ENCODE data around the gene UBAP1. TPM values are rescaled to one million over a fixed set of nuclear protein-coding genes. Genes with fewer than 3 reads are reported as not detected.

UBAP1 gene
- total RNA-seq, 1 experiment from 2014 or later = 30.8 TPM

DNA sequence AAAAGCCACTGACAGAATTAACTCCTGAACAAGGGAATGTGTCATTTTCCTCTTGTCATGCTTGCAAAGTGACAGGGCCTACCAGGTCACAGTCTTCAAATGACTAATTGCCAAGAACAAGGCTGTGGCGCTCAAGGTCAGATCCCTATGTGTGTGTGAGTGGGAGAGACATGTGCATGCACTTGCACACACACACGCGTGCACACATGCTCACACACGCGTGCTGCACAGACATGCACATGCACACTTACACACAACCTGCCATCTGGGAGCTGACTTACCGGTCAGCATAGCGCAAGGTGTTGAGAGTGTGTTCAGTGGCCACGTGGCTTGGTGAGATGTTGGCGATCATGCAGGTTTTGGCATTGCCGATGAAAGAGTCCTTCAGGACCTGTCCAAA, 80.5 kb downstream of the UBAP1 start:
- no peaks in the 10 kb centered on the region for H3K27me3 ChIP-seq (ENCODE audit: insufficient read depth, low read length)
- BruUV-seq (replicated peaks) = no TSS peak
- no peak overlapping the region for H3K4me2 ChIP-seq (ENCODE audit: low read length)
- H3K27ac ChIP-seq (ENCODE audit: low read depth, low read length) = no peak overlapping the region
- ATAC-seq (no peak), DNase-seq (ENCODE audit: low read depth, low spot score) (no peak)
- no peak overlapping the region for H3K4me3 ChIP-seq (replicated peaks in 1 of 2; ENCODE audit: low read depth in 1 of 2, low read length in 2 of 2)
- H3K36me3 ChIP-seq (ENCODE audit: control insufficient read depth in 1 of 2, insufficient read depth in 2 of 2, low read length in 2 of 2) = peaks cover 5 to 12% of the 10 kb centered on the region in 2 experiments; a peak in 2 of 4 replicates
- intact Hi-C loops (cut with micrococcal nuclease) = loop anchor here (5.0 to 10.0 kb wide), 2 partner anchors 118 to 345 kb away; partner anchors contain the start of gene MYORG
- ChIA-PET POLR2A (no interaction called here), RAD21 (ENCODE audit: low non-redundant PET in 1 of 2, low total read pairs in 2 of 2, uncharacterized antibody in 2 of 2, unreplicated experiment in 2 of 2) (no interaction called here), CTCF (no interaction called here)
- H3K9me2 ChIP-seq (ENCODE audit: insufficient read depth) = no peaks in the 10 kb centered on the region
- H3K79me2 ChIP-seq (ENCODE audit: insufficient read depth, low read length) = no peaks in the 10 kb centered on the region
- no peaks in the 10 kb centered on the region for H4K20me1 ChIP-seq (ENCODE audit: insufficient read depth)
- no peaks in the 10 kb centered on the region for H3K9me3 ChIP-seq (ENCODE audit: control insufficient read depth in 1 of 2, insufficient read depth in 1 of 2, low read depth in 1 of 2, low read length in 2 of 2)
- no peak overlapping the region for H3K9ac ChIP-seq (ENCODE audit: low read length)
- H3K4me1 ChIP-seq (ENCODE audit: control insufficient read depth in 1 of 2, insufficient read depth in 2 of 2, low read length in 2 of 2) = peaks cover 0 to 14% of the 10 kb centered on the region in 2 experiments; a peak in 2 of 4 replicates
- H2AFZ ChIP-seq (ENCODE audit: low read depth, low read length, poor library complexity, severe bottlenecking) = no peak overlapping the region
- TF ChIP-seq SP1 (IDR thresholded peaks at IDR 0.05; ENCODE audit: low read depth) (no peak), CEBPB (IDR thresholded peaks at IDR 0.05; ENCODE audit: low read depth) (no peak), RAD21 (IDR thresholded peaks at IDR 0.05; ENCODE audit: low read depth) (no peak), EZH2phosphoT487 (IDR thresholded peaks at IDR 0.05; ENCODE audit: borderline replicate concordance) (no peak), TCF7L2 (IDR thresholded peaks at IDR 0.05; ENCODE audit: borderline replicate concordance, extremely low read depth, insufficient read depth, insufficient read length) (no peak), EGR1 (IDR thresholded peaks at IDR 0.05; ENCODE audit: low read depth) (no peak), ZNF274 (IDR thresholded peaks at IDR 0.05; ENCODE audit: low read depth, low read length) (no peak), EZH2 (IDR thresholded peaks at IDR 0.05) (no peak)
- TF ChIP-seq, protein P1, sequence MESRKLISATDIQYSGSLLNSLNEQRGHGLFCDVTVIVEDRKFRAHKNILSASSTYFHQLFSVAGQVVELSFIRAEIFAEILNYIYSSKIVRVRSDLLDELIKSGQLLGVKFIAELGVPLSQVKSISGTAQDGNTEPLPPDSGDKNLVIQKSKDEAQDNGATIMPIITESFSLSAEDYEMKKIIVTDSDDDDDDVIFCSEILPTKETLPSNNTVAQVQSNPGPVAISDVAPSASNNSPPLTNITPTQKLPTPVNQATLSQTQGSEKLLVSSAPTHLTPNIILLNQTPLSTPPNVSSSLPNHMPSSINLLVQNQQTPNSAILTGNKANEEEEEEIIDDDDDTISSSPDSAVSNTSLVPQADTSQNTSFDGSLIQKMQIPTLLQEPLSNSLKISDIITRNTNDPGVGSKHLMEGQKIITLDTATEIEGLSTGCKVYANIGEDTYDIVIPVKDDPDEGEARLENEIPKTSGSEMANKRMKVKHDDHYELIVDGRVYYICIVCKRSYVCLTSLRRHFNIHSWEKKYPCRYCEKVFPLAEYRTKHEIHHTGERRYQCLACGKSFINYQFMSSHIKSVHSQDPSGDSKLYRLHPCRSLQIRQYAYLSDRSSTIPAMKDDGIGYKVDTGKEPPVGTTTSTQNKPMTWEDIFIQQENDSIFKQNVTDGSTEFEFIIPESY (IDR thresholded peaks at IDR 0.05; ENCODE audit: extremely low read depth, insufficient replicate concordance, low read length) = no peak
- TF ChIP-seq, protein P2, sequence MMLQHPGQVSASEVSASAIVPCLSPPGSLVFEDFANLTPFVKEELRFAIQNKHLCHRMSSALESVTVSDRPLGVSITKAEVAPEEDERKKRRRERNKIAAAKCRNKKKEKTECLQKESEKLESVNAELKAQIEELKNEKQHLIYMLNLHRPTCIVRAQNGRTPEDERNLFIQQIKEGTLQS (IDR thresholded peaks at IDR 0.05) = no peak
- TF ChIP-seq, protein P3, sequence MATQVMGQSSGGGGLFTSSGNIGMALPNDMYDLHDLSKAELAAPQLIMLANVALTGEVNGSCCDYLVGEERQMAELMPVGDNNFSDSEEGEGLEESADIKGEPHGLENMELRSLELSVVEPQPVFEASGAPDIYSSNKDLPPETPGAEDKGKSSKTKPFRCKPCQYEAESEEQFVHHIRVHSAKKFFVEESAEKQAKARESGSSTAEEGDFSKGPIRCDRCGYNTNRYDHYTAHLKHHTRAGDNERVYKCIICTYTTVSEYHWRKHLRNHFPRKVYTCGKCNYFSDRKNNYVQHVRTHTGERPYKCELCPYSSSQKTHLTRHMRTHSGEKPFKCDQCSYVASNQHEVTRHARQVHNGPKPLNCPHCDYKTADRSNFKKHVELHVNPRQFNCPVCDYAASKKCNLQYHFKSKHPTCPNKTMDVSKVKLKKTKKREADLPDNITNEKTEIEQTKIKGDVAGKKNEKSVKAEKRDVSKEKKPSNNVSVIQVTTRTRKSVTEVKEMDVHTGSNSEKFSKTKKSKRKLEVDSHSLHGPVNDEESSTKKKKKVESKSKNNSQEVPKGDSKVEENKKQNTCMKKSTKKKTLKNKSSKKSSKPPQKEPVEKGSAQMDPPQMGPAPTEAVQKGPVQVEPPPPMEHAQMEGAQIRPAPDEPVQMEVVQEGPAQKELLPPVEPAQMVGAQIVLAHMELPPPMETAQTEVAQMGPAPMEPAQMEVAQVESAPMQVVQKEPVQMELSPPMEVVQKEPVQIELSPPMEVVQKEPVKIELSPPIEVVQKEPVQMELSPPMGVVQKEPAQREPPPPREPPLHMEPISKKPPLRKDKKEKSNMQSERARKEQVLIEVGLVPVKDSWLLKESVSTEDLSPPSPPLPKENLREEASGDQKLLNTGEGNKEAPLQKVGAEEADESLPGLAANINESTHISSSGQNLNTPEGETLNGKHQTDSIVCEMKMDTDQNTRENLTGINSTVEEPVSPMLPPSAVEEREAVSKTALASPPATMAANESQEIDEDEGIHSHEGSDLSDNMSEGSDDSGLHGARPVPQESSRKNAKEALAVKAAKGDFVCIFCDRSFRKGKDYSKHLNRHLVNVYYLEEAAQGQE (IDR thresholded peaks at IDR 0.05; ENCODE audit: low read depth) = no peak

Measured in HCT116 (cell line).